ENCODE measurements around the gene NSF.
A peak's percentile ranks its signal among the peaks of the same experiment; 100 is the strongest.
"Not testable (repeated sequence)": the region's sequence is repeated elsewhere in the genome, so short reads cannot be mapped to it uniquely, and the experiment has no call there.

NSF gene

GRCh38 chr17:46590157-46591146 is at the start of gene NSF:
Gene NSF (plus strand): TSS chr17:46590669. CDS start chr17:46590776, 107 bp downstream.
- intact Hi-C loops (cut with DNase I); DNase-seq: not testable (repeated sequence)

GRCh38 chr17:46548607-46549006 is 41.9 kb upstream of the NSF start:
- DNase-seq: peak in 1 of 42 donors; percentile 1
- intact Hi-C loops (cut with DNase I): not testable (repeated sequence)

GRCh38 chr17:46559155-46559554 is 31.3 kb upstream of the NSF start:
- intact Hi-C loops (cut with DNase I); DNase-seq: not testable (repeated sequence)

- DNase-seq; intact Hi-C loops (cut with DNase I): not testable (repeated sequence)
These were observed 30.4 kb upstream of the NSF start for GRCh38 chr17:46560048-46560447.

- intact Hi-C loops (cut with DNase I); DNase-seq: not testable (repeated sequence)
These were observed 24.2 kb upstream of the NSF start for GRCh38 chr17:46566284-46566683.

GRCh38 chr17:46566980-46567379 is 23.5 kb upstream of the NSF start:
- intact Hi-C loops (cut with DNase I); DNase-seq: not testable (repeated sequence)

GRCh38 chr17:46571796-46572195 is 18.7 kb upstream of the NSF start:
- DNase-seq; intact Hi-C loops (cut with DNase I): not testable (repeated sequence)

- intact Hi-C loops (cut with DNase I): not testable (repeated sequence)
- peak; percentile 60 to 96 (median 84) for DNase-seq
These were observed 11.1 kb upstream of the NSF start, which contains the start of gene ARL17A for GRCh38 chr17:46579083-46580075. Gene ARL17A (minus strand): TSS chr17:46579691. CDS start chr17:46576322, 3,369 bp downstream.

GRCh38 chr17:46580082-46580481 is 10.4 kb upstream of the NSF start:
- DNase-seq; intact Hi-C loops (cut with DNase I): not testable (repeated sequence)

GRCh38 chr17:46585444-46585843 is 5.0 kb upstream of the NSF start:
- intact Hi-C loops (cut with DNase I); DNase-seq: not testable (repeated sequence)

GRCh38 chr17:46591332-46591731 is 863 bp downstream of the NSF start:
- DNase-seq; intact Hi-C loops (cut with DNase I): not testable (repeated sequence)

GRCh38 chr17:46598344-46598931 is 8.0 kb downstream of the NSF start:
- DNase-seq; intact Hi-C loops (cut with DNase I): not testable (repeated sequence)

- DNase-seq; intact Hi-C loops (cut with DNase I): not testable (repeated sequence)
These were observed 10.3 kb downstream of the NSF start for GRCh38 chr17:46600767-46601166.

GRCh38 chr17:46603125-46603524 is 12.7 kb downstream of the NSF start:
- DNase-seq; intact Hi-C loops (cut with DNase I): not testable (repeated sequence)

- DNase-seq; intact Hi-C loops (cut with DNase I): not testable (repeated sequence)
These were observed 20.8 kb downstream of the NSF start for GRCh38 chr17:46611304-46611703.

GRCh38 chr17:46613876-46614275 is 23.4 kb downstream of the NSF start:
- DNase-seq; intact Hi-C loops (cut with DNase I): not testable (repeated sequence)

GRCh38 chr17:46617121-46617520 is 26.7 kb downstream of the NSF start:
- intact Hi-C loops (cut with DNase I); DNase-seq: not testable (repeated sequence)

GRCh38 chr17:46618975-46619374 is 28.5 kb downstream of the NSF start:
- DNase-seq; intact Hi-C loops (cut with DNase I): not testable (repeated sequence)

GRCh38 chr17:46623790-46624189 is 33.3 kb downstream of the NSF start:
- intact Hi-C loops (cut with DNase I); DNase-seq: not testable (repeated sequence)

Data from head of caudate nucleus (tissue), 42 donors.